KBM-7 (cell line): ENCODE data around the gene SCAMP2.

Source experiments
- DNase-seq: peaks from one replicate; pipeline ENCODE4 v3.0.0-alpha.2; 2015
- in situ Hi-C: fragments of 300-500 bp; cut with MboI; formaldehyde crosslinking; loops from 2 replicates; pipeline ENCODE4 v1.14.3; 2020; ENCODE audit warnings: low sequenced_read_pairs, low pct_unique_long_range_greater_than_20kb, mixed read lengths

The SCAMP2 gene

GRCh38 chr15:74807282-74807681 is 65.9 kb downstream of the SCAMP2 start:
- no peak for DNase-seq
- in situ Hi-C loops: loop anchor here (25.0 kb wide), 1 partner anchor 505 kb away; no protein-coding TSS in a partner anchor

GRCh38 chr15:74804935-74805334 is 68.2 kb downstream of the SCAMP2 start:
- DNase-seq: no peak
- in situ Hi-C loops: loop anchor here (25.0 kb wide), 1 partner anchor 507 kb away; no protein-coding TSS in a partner anchor

GRCh38 chr15:74802862-74803447 is 70.2 kb downstream of the SCAMP2 start:
- in situ Hi-C loops: loop anchor here (25.0 kb wide), 1 partner anchor 509 kb away; no protein-coding TSS in a partner anchor
- DNase-seq: no peak

- no peak for DNase-seq
- in situ Hi-C loops: loop anchor here (25.0 kb wide), 1 partner anchor 510 kb away; no protein-coding TSS in a partner anchor
These were observed 70.9 kb downstream of the SCAMP2 start for GRCh38 chr15:74802290-74802689.

GRCh38 chr15:74801311-74801997 is 71.7 kb downstream of the SCAMP2 start:
- in situ Hi-C loops: loop anchor here (25.0 kb wide), 1 partner anchor 511 kb away; no protein-coding TSS in a partner anchor
- DNase-seq: no peak

- in situ Hi-C loops: loop anchor here (25.0 kb wide), 1 partner anchor 512 kb away; no protein-coding TSS in a partner anchor
- no peak for DNase-seq
These were observed 72.5 kb downstream of the SCAMP2 start for GRCh38 chr15:74800559-74801094.

GRCh38 chr15:74799856-74800558 is 73.2 kb downstream of the SCAMP2 start:
- in situ Hi-C loops: loop anchor here (25.0 kb wide), 1 partner anchor 512 kb away; no protein-coding TSS in a partner anchor
- peak; percentile 96 for DNase-seq

- in situ Hi-C loops: no loop called here
- peak; percentile 55 for DNase-seq
These were observed 73.8 kb downstream of the SCAMP2 start for GRCh38 chr15:74799255-74799855.

GRCh38 chr15:74798388-74799254 is 74.5 kb downstream of the SCAMP2 start:
- in situ Hi-C loops: no loop called here
- no peak for DNase-seq

GRCh38 chr15:74795966-74796625 is 77.1 kb downstream of the SCAMP2 start:
- no peak for DNase-seq
- in situ Hi-C loops: no loop called here

- no peak for DNase-seq
- in situ Hi-C loops: no loop called here
These were observed 78.2 kb downstream of the SCAMP2 start for GRCh38 chr15:74794970-74795349.

- DNase-seq: no peak
- in situ Hi-C loops: no loop called here
These were observed 78.8 kb downstream of the SCAMP2 start for GRCh38 chr15:74794248-74794969.
